ENCODE data around the gene CD34.

- TF ChIP-seq, protein P1, sequence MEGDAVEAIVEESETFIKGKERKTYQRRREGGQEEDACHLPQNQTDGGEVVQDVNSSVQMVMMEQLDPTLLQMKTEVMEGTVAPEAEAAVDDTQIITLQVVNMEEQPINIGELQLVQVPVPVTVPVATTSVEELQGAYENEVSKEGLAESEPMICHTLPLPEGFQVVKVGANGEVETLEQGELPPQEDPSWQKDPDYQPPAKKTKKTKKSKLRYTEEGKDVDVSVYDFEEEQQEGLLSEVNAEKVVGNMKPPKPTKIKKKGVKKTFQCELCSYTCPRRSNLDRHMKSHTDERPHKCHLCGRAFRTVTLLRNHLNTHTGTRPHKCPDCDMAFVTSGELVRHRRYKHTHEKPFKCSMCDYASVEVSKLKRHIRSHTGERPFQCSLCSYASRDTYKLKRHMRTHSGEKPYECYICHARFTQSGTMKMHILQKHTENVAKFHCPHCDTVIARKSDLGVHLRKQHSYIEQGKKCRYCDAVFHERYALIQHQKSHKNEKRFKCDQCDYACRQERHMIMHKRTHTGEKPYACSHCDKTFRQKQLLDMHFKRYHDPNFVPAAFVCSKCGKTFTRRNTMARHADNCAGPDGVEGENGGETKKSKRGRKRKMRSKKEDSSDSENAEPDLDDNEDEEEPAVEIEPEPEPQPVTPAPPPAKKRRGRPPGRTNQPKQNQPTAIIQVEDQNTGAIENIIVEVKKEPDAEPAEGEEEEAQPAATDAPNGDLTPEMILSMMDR (IDR thresholded peaks at IDR 0.05; ENCODE audit: poor library complexity, severe bottlenecking) = no peak
- TF ChIP-seq POLR2AphosphoS5 (IDR thresholded peaks at IDR 0.05) (no peak), EZH2 (IDR thresholded peaks at IDR 0.05; ENCODE audit: borderline replicate concordance, insufficient read depth, low read length, poor library complexity, severe bottlenecking) (no peak), MXI1 (conservative IDR thresholded peaks at IDR 0.05; ENCODE audit: poor library complexity, severe bottlenecking) (no peak), EP300 (conservative IDR thresholded peaks at IDR 0.05; ENCODE audit: poor library complexity, severe bottlenecking) (no peak), TAF1 (IDR thresholded peaks at IDR 0.05; ENCODE audit: low read depth) (no peak), RAD21 (conservative IDR thresholded peaks at IDR 0.05) (no peak), SMC3 (conservative IDR thresholded peaks at IDR 0.05; ENCODE audit: poor library complexity) (no peak)
- TF ChIP-seq, protein P2, sequence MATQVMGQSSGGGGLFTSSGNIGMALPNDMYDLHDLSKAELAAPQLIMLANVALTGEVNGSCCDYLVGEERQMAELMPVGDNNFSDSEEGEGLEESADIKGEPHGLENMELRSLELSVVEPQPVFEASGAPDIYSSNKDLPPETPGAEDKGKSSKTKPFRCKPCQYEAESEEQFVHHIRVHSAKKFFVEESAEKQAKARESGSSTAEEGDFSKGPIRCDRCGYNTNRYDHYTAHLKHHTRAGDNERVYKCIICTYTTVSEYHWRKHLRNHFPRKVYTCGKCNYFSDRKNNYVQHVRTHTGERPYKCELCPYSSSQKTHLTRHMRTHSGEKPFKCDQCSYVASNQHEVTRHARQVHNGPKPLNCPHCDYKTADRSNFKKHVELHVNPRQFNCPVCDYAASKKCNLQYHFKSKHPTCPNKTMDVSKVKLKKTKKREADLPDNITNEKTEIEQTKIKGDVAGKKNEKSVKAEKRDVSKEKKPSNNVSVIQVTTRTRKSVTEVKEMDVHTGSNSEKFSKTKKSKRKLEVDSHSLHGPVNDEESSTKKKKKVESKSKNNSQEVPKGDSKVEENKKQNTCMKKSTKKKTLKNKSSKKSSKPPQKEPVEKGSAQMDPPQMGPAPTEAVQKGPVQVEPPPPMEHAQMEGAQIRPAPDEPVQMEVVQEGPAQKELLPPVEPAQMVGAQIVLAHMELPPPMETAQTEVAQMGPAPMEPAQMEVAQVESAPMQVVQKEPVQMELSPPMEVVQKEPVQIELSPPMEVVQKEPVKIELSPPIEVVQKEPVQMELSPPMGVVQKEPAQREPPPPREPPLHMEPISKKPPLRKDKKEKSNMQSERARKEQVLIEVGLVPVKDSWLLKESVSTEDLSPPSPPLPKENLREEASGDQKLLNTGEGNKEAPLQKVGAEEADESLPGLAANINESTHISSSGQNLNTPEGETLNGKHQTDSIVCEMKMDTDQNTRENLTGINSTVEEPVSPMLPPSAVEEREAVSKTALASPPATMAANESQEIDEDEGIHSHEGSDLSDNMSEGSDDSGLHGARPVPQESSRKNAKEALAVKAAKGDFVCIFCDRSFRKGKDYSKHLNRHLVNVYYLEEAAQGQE (IDR thresholded peaks at IDR 0.05; ENCODE audit: borderline replicate concordance) = no peak
Observed at GRCh38 chr1:207867136-207868109, 43.5 kb downstream of the CD34 start.

Measured in neural cell (in vitro differentiated cells).